ENCODE data around the gene NDUFC1.

The NDUFC1 gene

GRCh38 chr4:139245590-139245989 lies 56.7 kb downstream of the NDUFC1 start:
- DNase-seq, result no peak

DNA sequence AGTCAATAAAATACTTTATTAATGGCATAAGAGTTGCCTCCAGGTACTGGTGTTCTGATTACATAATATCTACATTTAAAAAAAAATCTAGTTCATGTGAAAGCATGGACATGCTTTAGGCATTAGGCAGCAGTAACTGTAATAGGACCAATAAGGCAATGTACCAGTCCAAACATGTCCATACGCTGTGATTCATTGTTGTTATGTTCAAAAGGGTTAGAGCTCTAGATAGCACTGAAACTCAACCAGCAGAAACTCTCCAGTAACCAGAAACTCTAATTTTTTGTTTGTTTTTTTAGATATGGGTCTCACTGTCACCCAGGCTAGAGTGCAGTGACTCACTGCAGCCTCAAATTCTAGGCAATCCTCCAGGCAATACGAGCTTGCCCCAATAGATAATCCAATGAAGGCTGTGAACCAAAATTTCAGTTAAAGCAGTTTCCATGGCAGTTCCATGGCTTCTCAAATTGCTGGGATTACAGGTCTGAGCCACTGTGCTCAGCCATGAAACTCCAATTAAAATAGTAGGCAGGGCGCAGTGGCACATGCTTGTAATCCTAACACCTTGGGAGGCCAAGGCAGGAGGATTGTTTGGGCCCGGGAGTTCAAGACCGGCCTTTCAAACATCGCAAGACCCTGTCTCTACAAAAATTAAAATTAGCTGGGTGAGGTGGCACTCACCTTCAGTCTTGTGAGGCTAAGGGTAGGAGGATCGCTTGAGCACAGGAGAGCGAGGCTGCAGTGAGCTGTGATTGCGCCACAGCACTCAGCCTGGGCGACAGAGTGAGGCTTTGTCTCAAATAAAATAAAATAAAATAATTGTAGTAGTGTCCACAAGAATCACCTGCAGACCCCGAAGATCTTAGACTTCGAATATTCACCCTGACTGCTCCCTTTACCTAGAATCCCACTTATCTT lies 58.6 kb downstream of the NDUFC1 start:
- DNase-seq, result no peak

- no peak for DNase-seq
These were observed 59.7 kb downstream of the NDUFC1 start for GRCh38 chr4:139242511-139243051.

DNA sequence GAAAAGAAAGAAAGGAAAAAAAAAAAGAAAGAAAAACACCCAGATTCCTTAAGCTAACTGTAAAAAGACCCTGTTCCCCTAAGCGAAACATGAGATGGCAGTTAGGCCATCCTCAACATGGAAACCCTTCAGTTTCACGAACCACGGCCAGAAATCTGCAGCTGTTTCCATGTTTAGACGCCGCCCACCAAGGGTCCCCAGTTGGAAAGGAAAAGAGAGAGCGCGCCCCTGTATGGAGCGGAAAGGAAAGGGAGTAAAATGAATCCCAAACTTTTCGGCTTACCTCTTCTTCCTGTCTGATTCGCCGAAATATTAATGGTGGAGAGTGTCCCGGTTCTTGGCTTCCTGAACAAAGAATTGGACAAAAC lies 60.5 kb downstream of the NDUFC1 start:
- DNase-seq, result no peak

DNA sequence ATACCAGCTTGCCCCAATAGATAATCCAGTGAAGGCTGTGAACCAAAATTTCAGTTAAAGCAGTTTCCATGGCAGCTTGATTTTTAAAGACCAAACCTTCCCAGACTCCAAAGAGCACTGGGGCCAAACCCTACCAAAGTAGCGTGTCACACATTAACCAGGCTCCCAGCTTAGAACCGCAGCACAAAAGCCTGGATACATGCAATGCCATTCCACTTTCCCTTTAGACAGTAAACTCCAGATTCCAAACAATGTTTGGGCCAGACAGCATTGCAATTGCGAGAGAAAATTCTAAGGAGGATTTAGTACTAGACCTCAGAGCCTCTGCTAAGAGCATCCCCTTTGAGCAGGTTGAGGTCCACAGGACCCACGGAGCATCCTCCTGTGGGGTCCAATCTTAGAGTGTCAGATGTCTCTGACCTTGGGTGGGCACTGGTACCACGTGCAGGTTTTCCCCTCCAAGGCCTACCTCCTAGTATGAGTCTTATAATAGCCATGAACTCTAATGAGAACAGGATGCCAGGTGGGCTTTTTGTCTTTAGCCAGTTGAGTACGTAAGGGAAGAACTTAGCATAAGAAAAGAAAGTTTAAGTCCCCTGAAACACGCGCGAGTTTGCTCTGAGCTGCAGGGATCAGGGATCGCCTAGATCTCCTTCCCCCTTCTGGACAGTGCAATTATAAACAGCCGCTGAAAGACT lies 61.0 kb downstream of the NDUFC1 start:
- no peak for DNase-seq

Measured in 8988T (cell line).